Adipose tissue (tissue), 3 donors: ENCODE data around the gene PCLO. TPM values are rescaled to one million over a fixed set of nuclear protein-coding genes. Genes with fewer than 3 reads are reported as not detected.
"Not testable (repeated sequence)": the region's sequence is repeated elsewhere in the genome, so short reads cannot be mapped to it uniquely, and the experiment has no call there.

Experiments
- H3K27ac ChIP-seq: one replicate; pipeline ENCODE4 v1.5.1; 2013; ENCODE audit warnings: low read depth, low read length
- WGBS, 3 donors: extraction: QIAGEN DNeasy Blood & Tissue Kit; methylation state at CpG; one replicate each; pipeline ENCODE4 v1.1.7; 2013; 5-methylcytosine and 5-hydroxymethylcytosine counted together
- polyA plus RNA-seq, 3 donors: library from polyadenylated mRNA; stranded (reverse); fragments of 200-250 nt; gene quantifications; one replicate each; pipeline ENCODE4 v1.2.3, GENCODE V29; 2013
- donor health status: healthy with polysubstance abuse.
- donor health status: Bipolar disorder and iron deficiency.
- donor health status: healthy.

The PCLO gene
- polyA plus RNA-seq, 3 donors = under 0.01 to 1.4 (median 0.55) TPM

DNA sequence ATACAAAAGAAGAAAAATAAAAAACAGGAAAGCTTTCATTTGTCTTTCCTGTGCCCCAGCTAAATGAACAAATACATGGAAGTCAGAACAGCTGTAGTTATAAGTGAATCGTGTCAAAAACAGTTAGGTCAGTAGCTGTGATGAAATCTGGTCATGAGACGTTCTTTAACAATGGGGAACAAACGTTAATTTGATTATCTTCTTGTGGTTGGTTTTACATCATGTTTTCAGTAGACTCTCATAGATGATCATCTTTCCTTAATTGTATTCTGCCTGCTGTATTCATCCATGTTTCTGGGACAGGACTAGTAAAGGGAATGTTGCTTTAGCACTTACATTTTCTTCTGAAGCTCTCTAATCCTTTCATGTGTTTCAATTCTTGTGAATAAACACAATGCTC is 97.0 kb downstream of the PCLO start:
- WGBS, 3 donors = 35 to 68% (median 35%) methylated on average over 3 of the region's 3 CpGs
- no peak overlapping the region for H3K27ac ChIP-seq

DNA sequence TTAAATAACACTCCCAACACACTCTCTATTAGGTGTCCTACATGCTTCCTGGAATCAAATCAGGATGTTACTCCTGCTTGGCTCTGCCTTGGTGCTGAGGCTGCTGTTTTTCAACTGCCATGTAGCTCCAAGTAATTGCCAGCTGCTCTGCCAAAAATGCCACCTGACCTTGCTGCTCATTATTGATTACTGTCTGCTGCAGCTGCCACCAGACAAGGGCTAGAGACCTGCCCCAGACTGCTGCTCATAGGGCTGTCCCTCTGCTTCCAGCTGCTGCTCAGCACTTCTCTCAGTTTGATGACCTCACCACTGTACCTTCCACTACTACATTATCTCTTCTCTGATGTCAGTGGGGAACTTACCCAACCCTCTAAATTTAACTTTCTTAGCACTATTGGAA is 102.5 kb downstream of the PCLO start:
- no peak overlapping the region for H3K27ac ChIP-seq

DNA sequence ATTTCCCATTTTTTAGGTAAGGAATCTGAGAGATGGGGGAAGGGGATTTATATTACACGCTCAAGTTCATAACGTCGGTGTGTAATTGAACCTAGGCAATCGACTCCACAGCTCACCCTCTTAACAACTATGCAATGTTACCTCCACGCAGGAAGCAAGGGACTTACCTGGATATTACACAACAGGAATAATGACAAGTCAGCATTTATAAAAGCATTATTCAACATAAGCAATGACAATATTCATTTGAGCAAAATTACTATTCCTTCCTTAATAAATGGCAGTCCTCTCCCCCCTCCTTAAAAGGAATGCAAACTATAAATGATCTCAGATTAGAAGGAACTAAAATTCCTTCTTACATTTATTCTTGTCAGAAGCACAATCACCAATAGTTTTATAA is 104.0 kb downstream of the PCLO start:
- WGBS, 3 donors = 83 to 91% (median 87%) methylated on average over 5 of the region's 5 CpGs

DNA sequence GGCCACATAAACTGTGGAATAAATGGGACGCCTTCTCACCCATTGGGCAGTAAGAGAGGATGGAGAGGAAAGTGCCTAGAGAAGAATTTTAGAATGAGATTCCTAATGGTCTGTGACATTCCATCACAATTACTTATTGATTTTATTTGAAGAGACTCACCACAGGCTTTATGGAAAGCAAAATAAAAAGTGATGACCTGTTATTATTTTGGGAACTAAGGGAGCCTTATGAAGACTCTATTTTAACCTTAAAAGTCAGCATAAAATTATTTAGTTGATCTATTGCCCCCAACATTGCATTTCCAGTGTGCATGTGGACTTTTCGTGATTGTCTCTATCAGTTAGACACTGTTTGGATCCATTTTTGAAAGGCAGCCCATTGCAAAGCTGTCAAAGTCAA is 107.5 kb downstream of the PCLO start:
- WGBS, 3 donors = 82 to 87% (median 85%) methylated on average over 2 of the region's 2 CpGs

More for the DNA sequence above, 104.0 kb downstream of the PCLO start:
- no peak overlapping the region for H3K27ac ChIP-seq

DNA sequence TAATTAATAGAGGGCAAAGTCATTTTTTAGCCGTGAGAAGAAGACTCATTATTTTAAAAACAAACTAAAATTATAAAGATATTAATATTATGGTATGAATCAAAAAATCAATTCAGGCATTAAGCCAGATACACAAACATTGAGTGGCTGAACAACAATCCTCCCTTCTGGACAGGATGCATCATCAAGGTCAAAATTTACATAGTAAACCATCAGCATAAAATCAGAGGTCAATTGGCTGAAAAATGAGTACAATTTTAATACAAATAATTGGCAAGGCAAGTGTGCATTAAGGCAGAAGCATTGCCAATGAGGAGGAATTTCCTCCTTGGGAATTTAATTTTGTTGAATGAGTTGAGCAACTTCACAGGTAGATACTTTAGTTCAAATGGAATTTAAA is 108.2 kb downstream of the PCLO start:
- 62 to 84% (median 84%) methylated on average over 1 of the region's 1 CpG for WGBS, 3 donors
- no peak overlapping the region for H3K27ac ChIP-seq

More for the DNA sequence above, 107.5 kb downstream of the PCLO start:
- H3K27ac ChIP-seq = no peak overlapping the region

DNA sequence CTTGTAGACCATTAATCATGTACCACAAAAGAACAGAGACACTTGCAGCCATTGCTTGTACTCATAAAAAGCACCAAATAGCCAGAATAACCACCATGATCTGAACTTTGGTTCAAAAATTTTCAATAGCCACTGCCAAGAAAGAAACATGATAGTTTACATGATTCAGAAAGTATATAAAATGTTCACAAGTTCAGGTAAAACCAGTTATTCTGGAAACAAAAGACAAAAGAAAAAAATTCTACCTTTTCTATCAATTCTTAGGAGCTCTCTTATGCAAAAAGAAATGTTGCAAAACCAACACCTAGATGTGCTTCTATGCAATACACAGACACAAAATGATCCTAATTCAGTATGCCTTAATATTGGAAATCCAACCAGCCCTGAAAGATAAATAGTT is 108.7 kb downstream of the PCLO start:
- H3K27ac ChIP-seq = no peak overlapping the region

DNA sequence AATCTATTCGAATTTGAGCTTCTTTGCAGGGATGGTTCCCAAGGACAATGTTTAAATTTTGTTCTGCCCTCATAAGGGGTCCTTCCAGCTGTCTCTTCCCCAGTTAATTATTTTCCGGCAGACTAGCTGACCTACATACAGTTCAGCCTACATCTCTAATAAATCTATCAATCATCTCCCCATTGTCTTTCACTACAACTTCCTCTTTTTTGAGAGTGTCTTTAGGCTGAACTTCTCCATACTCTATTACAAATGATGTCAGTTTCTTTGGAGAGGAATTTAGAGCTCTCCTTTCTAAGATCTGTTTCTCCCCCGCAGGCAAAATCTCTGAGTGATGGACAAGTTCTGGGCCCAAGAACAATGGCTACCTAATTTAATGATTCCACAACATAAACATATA is 122.2 kb downstream of the PCLO start:
- 68 to 90% (median 72%) methylated on average over 3 of the region's 3 CpGs for whole genome bisulfite sequencing, 3 donors
- no peak overlapping the region for H3K27ac ChIP-seq

DNA sequence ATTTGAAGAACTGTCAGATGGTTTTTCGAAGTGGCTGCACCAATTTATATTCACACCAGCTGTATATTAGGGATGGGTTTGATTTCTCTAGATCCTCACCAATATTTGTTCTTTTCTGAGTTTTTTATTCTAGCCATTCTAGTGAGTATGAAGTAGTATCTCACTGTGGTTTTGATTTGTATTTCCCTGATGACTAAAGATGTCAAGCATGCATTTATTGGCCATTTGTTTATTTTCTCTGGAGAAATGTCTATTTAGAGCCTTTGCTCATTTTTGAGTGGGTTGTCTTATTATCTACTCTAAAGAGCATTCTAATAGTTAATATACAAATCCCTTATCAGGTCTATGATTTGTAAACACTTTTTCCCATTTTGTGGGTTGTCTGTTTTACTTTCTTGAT is 123.9 kb downstream of the PCLO start:
- WGBS, 3 donors = 70 to 86% (median 86%) methylated on average over 1 of the region's 1 CpG
- H3K27ac ChIP-seq = no peak overlapping the region

DNA sequence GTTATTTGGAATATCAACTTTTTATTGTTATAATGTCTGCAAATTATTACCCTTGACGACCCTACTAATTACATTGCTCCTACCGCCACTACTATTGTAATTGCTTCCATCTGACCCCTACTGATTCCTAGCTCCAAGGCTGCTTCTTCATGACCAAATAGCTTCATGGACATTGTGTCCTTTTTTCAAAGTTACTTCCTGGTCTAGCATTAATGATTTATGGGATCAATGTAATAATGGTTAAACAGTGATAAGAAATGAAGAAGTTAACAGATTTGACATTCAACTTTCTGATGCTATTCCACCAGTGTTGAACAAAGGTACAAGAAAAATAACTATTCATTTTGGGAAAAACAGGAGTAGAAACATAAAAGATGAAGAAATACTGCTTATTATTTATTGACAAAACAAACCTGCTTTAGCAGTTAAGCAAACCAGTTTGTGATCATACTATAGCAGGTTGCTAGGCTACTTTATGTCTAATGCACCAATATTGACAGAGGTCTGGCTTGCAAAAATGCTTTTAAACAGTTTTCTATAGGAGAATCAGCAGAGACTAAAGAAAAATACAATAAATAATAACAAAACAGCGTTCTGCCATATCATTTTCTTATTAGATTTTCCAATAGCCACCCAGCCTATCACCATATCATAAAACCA is 125.8 kb downstream of the PCLO start:
- WGBS, 3 donors = 67 to 83% (median 79%) methylated on average over 3 of the region's 3 CpGs
- no peak overlapping the region for H3K27ac ChIP-seq

DNA sequence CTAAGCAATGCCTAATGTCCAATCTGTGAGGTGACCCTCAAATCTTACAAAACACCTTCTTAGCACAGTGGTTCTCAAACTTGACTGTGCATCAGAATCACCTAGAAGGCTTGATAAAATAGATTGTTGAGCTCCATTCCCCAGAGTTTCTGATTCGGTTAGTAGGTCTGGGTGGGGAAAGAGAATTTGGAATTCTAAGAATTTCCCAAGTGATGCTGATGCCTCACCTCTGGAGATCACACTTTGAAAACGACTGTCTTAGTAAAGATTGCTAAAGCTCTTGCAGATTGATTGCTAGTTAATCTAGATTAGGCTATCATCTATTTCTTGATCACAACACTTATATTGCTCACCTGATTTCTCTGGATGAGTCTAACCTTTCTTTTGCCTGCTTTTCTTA is 126.6 kb downstream of the PCLO start:
- no peak overlapping the region for H3K27ac ChIP-seq
- WGBS, 3 donors = 28 to 43% (median 37%) methylated on average over 2 of the region's 2 CpGs

DNA sequence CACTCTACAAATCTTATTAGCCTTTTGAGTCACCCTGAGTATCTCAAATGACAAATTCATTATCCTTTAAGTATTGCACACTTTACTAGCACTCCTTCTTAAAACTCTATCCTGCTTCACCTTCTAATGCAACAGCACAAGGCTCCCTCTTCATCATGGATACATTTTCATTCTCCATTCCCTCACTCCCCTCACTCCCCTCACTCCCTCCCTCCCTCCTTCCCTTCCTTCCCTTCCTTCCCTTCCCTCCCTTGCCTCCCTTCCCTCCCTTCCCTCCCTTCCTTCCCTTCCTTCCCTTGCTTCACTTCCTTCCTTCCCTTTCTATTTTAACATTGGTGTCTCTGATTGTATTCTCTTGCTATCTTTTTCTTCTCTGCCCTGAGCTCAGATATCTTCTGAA is 130.5 kb downstream of the PCLO start:
- H3K27ac ChIP-seq = no peak overlapping the region

DNA sequence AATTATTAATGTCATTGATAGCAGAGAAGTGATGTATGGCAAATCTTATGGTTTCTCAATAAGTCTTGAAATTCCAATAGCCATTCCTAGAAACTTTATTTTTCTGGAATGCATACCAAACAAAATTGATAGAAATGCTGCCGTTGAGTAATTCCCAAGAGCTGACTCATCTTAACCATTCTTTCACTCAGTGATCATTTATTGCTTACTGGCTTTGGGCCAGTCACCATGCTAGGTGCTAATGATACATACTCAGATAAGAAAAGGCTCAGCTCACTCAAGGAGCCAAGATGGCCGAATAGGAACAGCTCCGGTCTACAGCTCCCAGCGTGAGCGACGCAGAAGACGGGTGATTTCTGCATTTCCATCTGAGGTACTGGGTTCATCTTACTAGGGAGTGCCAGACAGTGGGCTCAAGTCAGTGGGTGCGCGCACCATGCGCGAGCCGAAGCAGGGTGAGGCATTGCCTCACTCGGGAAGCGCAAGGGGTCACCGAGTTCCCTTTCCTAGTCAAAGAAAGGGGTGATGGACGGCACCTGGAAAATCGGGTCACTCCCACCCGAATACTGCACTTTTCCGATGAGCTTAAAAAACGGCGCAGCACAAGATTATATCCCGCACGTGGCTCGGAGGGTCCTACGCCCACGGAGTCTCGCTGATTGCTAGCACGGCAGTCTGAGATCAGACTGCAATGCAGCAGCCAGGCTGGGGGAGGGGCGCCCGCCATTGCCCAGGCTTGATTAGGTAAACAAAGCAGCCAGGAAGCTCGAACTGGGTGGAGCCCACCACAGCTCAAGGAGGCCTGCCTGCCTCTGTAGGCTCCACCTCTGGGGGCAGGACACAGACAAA is 138.6 kb downstream of the PCLO start:
- WGBS, 3 donors = 90 to 96% (median 94%) methylated on average over 30 of the region's 31 CpGs
- H3K27ac ChIP-seq = not testable (repeated sequence)

DNA sequence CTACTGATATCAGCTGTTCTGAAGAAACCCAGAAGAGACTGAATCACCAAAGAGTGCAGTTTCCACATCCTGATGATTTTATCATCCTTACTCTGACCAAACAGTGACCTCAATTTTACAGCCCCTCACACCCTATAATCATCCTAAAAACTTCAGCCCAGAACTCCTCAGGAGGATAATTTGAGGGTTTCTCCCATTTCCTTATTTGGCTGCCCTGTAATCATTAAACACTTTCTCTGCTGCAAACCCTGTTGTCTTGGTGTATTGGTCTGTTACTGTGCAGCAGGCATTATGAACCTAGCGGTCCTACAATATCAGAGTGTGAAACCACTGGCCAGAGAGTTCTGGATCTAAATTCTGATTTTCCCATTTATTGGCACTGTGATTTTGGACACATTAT is 141.7 kb downstream of the PCLO start:
- H3K27ac ChIP-seq = no peak overlapping the region
- WGBS, 3 donors = 87 to 100% (median 91%) methylated on average over 1 of the region's 1 CpG

DNA sequence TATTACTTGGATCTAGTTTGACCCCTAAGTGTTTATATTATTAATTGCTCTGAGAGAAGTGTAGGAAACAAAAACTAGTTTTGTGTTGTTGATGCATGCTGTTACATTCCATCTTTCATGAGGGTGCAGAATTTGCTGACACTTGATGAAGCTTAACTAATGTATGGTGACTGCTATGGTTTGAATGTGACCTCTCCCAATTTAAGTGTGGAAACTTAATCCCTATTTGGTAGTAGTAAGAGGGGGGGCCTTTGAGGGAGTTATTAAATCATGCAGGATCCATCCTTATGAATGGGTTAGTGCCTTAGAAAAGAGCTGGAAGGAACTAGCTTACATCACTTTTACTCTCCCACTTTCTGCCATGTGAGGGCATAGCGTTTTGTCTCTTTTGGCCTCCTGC is 142.5 kb downstream of the PCLO start:
- H3K27ac ChIP-seq = no peak overlapping the region
- WGBS, 3 donors = 76 to 86% (median 78%) methylated on average over 1 of the region's 1 CpG

DNA sequence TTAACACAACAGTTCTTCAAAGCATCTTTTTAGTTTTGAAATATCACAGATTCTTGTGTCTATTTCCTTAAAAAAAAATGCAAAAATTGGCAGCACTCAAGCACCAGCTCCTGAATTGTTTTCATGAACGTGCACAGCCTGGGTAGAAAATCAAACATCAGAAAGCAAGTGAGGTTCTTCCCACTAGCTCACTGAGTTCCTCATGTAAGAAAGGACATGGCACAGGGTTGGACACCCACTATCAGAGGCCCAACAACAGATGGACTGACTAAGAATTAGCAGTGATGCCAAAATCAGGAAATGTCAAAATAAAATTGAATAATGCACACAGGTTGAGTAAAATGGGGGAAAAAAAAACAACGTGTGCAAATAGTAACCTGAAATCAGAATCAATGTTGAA is 146.8 kb downstream of the PCLO start:
- 28 to 55% (median 52%) methylated on average over 2 of the region's 2 CpGs for WGBS, 3 donors
- H3K27ac ChIP-seq = no peak overlapping the region

DNA sequence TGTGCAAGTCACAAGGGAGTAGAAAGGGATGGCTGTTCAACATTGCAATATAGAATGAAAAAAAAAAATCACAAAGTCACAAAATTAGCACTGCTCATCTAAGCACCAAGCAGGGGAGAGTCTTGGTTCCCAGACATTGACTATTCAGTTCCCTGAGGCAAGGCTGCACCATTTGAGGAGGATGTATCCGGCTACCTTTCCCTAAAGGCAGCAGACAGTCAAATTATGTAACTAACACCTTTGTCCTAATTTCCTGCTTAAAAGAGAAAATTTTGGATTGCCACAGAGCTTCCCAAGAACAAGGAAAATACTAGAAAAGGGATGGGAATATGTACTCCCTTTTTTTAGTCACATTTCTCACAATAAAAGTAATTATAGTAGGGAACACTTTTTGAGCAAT is 148.1 kb downstream of the PCLO start:
- WGBS, 3 donors = 78 to 94% (median 84%) methylated on average over 1 of the region's 1 CpG
- H3K27ac ChIP-seq = no peak overlapping the region

DNA sequence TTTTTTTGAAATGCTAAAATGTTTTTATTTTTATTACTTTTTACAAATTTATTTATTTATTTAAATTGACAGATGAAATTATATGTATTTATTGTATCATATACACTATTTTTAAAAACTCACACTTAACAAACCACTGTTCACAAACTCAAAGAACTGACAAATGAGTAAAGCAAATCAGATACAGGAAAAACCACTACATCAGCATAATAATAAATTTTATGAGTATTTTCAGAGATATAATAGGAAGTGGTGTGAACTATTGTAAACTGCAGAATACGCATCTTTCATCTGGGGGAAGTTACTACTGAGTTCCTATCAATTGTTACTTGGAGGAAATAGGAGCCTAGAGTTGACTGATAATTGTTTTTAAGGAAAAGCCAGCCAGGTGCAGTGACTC is 150.7 kb downstream of the PCLO start:
- H3K27ac ChIP-seq = no peak overlapping the region
- 72 to 91% (median 78%) methylated on average over 1 of the region's 1 CpG for WGBS, 3 donors

DNA sequence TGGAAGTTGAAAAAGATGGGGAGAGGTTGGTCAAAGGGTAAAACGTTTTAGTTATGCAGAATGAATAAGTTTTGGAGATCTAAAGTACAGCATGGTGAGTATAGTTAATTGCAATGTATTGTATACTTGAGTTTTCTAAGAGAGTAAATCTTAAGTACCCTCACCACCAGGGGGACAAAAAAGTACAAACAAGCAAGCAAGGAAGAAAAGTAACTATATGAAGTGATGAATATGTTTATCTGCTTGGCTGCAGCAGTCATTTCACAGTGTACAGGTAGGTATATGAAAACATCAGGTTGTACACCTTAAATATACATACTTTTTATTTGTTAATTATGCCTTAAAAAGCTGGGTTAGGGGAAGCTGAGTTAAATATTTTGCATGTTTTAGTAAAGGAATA is 157.3 kb downstream of the PCLO start:
- no peak overlapping the region for H3K27ac ChIP-seq
- WGBS, 3 donors = 13 to 26% (median 16%) methylated on average over 1 of the region's 1 CpG

DNA sequence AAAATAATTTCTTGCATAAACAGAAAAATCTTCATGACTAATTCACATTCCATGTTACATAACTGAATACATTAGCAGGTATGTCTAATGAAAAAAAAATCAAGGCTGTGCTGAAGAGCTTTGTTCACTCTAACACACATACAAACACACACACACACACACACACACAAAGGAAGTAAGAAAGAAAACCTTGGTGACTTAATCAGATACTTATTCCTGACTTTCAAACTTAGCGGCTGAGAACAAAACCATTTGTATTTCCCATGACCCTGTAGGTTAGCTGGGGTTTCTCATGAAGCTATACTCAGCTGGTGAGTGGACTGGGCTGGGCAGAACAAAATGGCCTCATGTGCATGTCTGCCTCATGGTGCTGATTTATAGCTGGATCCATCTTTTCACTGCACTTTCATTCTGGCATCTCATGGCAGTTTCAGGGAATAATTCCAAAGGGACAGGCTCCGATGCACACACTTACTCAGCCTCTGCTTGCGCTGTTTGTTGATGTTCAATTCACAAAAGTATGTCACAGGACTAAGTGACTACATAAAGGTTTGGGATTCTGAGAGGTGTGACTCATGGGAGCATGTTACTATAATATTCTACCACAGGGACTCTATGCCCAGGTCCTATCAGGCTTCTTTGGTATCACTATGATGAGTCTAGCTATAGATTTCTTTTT is 161.2 kb downstream of the PCLO start:
- no peak overlapping the region for H3K27ac ChIP-seq
- WGBS, 3 donors = 87 to 100% (median 94%) methylated on average over 3 of the region's 3 CpGs

DNA sequence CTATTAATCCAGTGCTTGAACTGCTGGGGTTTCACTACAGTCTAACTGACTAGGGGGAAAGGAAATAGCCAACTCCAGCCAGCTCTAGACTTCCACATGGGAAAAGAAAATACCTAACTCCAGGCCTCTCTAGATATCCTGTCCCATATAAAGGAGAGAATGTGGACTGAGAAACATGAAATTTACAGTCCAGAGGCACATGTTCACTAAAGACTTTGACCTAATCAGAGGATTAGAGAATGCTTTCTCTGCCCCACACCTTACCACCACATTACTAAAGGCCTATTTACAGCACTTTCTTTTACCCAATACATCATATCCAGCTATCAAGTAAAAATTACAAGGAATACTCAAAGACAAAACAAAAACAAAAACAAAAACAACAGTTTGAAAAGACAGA is 164.2 kb downstream of the PCLO start:
- H3K27ac ChIP-seq = no peak overlapping the region
